WTC11 (cell line): Measurements from ENCODE around the gene ZSCAN9. TPM values are rescaled to one million over a fixed set of nuclear protein-coding genes. Genes with fewer than 3 reads are reported as not detected.
A peak's percentile ranks its signal among the peaks of the same experiment; 100 is the strongest.

ENCODE experiments used
- ATAC-seq: fragments of 200-7000 bp; cut with Tn5 transposase; 2 replicates; pipeline ENCODE4 v1.10.0; 2021; ENCODE audit warnings: mild to moderate bottlenecking, moderate library complexity
- CTCF ChIA-PET: fragments of 300-600 bp; sonication (Branson Sonifier 250); formaldehyde crosslinking; loops from one replicate; lab custom pipeline; 2021; ENCODE audit warnings: antibody characterized with exemption; lab: Charles Lee
- POLR2A ChIA-PET: fragments of 350-600 bp; sonication (Branson Sonifier 250); formaldehyde crosslinking; loops from one replicate; lab custom pipeline; 2021; ENCODE audit warnings: antibody characterized with exemption; lab: Charles Lee
- DNase-seq: peaks from one replicate; pipeline ENCODE4 v3.0.0; 2021; ENCODE audit warnings: low spot score
- H3K27ac Mint-ChIP-seq: 2 replicates; pipeline ENCODE4 v1.8.0; 2021; ENCODE audit warnings: mixed read lengths
- H3K27me3 Mint-ChIP-seq: 2 replicates; pipeline ENCODE4 v1.8.0; 2021; ENCODE audit warnings: low read depth, mild to moderate bottlenecking, moderate library complexity, mixed read lengths
- H3K36me3 Mint-ChIP-seq: 2 replicates; pipeline ENCODE4 v1.8.0; 2021; ENCODE audit warnings: mixed read lengths
- H3K4me1 Mint-ChIP-seq: 2 replicates; pipeline ENCODE4 v1.8.0; 2022; ENCODE audit warnings: mixed read lengths
- H3K4me3 Mint-ChIP-seq: 2 replicates; pipeline ENCODE4 v1.8.0; 2021; ENCODE audit warnings: mild to moderate bottlenecking, moderate library complexity, mixed read lengths
- H3K9me3 Mint-ChIP-seq: 2 replicates; pipeline ENCODE4 v1.8.0; 2021; ENCODE audit warnings: mixed read lengths
- ATF3 ChIP-seq: sonication (generic); formaldehyde crosslinking; conservative IDR thresholded peaks from 2 replicates; pipeline ENCODE4 v1.8.1; 2022; ENCODE audit warnings: mild to moderate bottlenecking, missing genetic modification reagents
- CDX4 ChIP-seq: fragments of 250-450 bp; sonication (Bioruptor Pico); IDR thresholded peaks from 2 replicates; pipeline ENCODE4 v1.9.0; 2021; ENCODE audit warnings: moderate library complexity, mild to moderate bottlenecking, inconsistent platforms, borderline replicate concordance
- E2F1 ChIP-seq: sonication (generic); formaldehyde crosslinking; IDR thresholded peaks from 2 replicates; pipeline ENCODE4 v1.8.0; 2022; ENCODE audit warnings: mild to moderate bottlenecking, missing genetic modification reagents
- FOXK1 ChIP-seq: sonication (generic); formaldehyde crosslinking; IDR thresholded peaks from 2 replicates; pipeline ENCODE4 v1.8.0; 2022; ENCODE audit warnings: mild to moderate bottlenecking, moderate library complexity, missing genetic modification reagents
- FOXP1 ChIP-seq: sonication (generic); formaldehyde crosslinking; IDR thresholded peaks from 2 replicates; pipeline ENCODE4 v1.8.0; 2022; ENCODE audit warnings: missing genetic modification reagents, mild to moderate bottlenecking, moderate library complexity, borderline replicate concordance
- GRHL2 ChIP-seq: fragments of 250-450 bp; sonication (Bioruptor Pico); IDR thresholded peaks from 2 replicates; pipeline ENCODE4 v1.8.0; 2022; ENCODE audit warnings: mild to moderate bottlenecking, moderate library complexity; ENCODE audit not compliant: insufficient replicate concordance, severe bottlenecking
- HMGA2 ChIP-seq: fragments of 250-450 bp; sonication (Bioruptor Pico); IDR thresholded peaks from 2 replicates; pipeline ENCODE4 v1.4.0; 2021; ENCODE audit warnings: mild to moderate bottlenecking, moderate library complexity
- JUN ChIP-seq: sonication (generic); formaldehyde crosslinking; IDR thresholded peaks from 2 replicates; pipeline ENCODE4 v1.8.0; 2023; ENCODE audit warnings: mild to moderate bottlenecking, missing genetic modification reagents
- KAT7 ChIP-seq: sonication (generic); formaldehyde crosslinking; IDR thresholded peaks from 2 replicates; pipeline ENCODE4 v1.8.1; 2023; ENCODE audit warnings: missing genetic modification reagents, mild to moderate bottlenecking, borderline replicate concordance
- MAX ChIP-seq: sonication (generic); formaldehyde crosslinking; IDR thresholded peaks from 2 replicates; pipeline ENCODE4 v1.8.0; 2022; ENCODE audit warnings: mild to moderate bottlenecking, missing genetic modification reagents
- MXD4 ChIP-seq: fragments of 250-450 bp; sonication (Bioruptor Pico); IDR thresholded peaks from 2 replicates; pipeline ENCODE4 v1.8.0; 2021; ENCODE audit warnings: mild to moderate bottlenecking, moderate library complexity, borderline replicate concordance
- NR2C2 ChIP-seq: sonication (generic); formaldehyde crosslinking; IDR thresholded peaks from 2 replicates; pipeline ENCODE4 v1.8.0; 2022; ENCODE audit warnings: mild to moderate bottlenecking, missing genetic modification reagents
- OVOL2 ChIP-seq: fragments of 250-450 bp; sonication (Bioruptor Pico); IDR thresholded peaks from 2 replicates; pipeline ENCODE4 v1.9.0; 2021; ENCODE audit warnings: mild to moderate bottlenecking, borderline replicate concordance
- PRRX2 ChIP-seq: fragments of 250-450 bp; sonication (Bioruptor Pico); IDR thresholded peaks from 2 replicates; pipeline ENCODE4 v1.8.0; 2021; ENCODE audit warnings: mild to moderate bottlenecking
- RELA ChIP-seq: sonication (generic); formaldehyde crosslinking; IDR thresholded peaks from 2 replicates; pipeline ENCODE4 v1.8.1; 2022; ENCODE audit warnings: missing genetic modification reagents, mild to moderate bottlenecking, borderline replicate concordance
- SMAD4 ChIP-seq: sonication (generic); formaldehyde crosslinking; IDR thresholded peaks from 2 replicates; pipeline ENCODE4 v1.8.0; 2022; ENCODE audit warnings: mild to moderate bottlenecking, missing genetic modification reagents
- SP1 ChIP-seq: sonication (generic); formaldehyde crosslinking; conservative IDR thresholded peaks from 2 replicates; pipeline ENCODE4 v1.8.1; 2022; ENCODE audit warnings: missing genetic modification reagents
- STAT6 ChIP-seq: sonication (generic); formaldehyde crosslinking; conservative IDR thresholded peaks from 2 replicates; pipeline ENCODE4 v1.8.1; 2023; ENCODE audit warnings: mild to moderate bottlenecking, low read depth, missing genetic modification reagents, moderate library complexity
- ZNF423 ChIP-seq: fragments of 250-450 bp; sonication (Bioruptor Pico); IDR thresholded peaks from 2 replicates; pipeline ENCODE4 v2.1.2; 2022; ENCODE audit warnings: mild to moderate bottlenecking, moderate library complexity
- ZNF512 ChIP-seq: sonication (generic); formaldehyde crosslinking; IDR thresholded peaks from 2 replicates; pipeline ENCODE4 v1.8.1; 2022; ENCODE audit warnings: missing genetic modification reagents, borderline replicate concordance
- total RNA-seq: library from RNA; stranded (reverse); gene quantifications from 3 replicates; pipeline ENCODE4 v1.2.3, GENCODE V29; 2021

The ZSCAN9 gene
- total RNA-seq, 1 experiment from 2014 or later, result 15.1 TPM

GRCh38 chr6:28206527-28206926 lies 18.5 kb upstream of the ZSCAN9 start:
- H3K27me3 Mint-ChIP-seq, result peaks cover 97% of the 10 kb centered on the region
- H3K9me3 Mint-ChIP-seq, result no peaks in the 10 kb centered on the region
- no peak overlapping the region for H3K27ac Mint-ChIP-seq
- TF ChIP-seq MAX (CRISPR knock-in tag) (no peak), E2F1 (CRISPR knock-in tag) (no peak), FOXK1 (CRISPR knock-in tag) (no peak), ZNF423 (CRISPR knock-in tag) (no peak), OVOL2 (CRISPR knock-in tag) (no peak), HMGA2 (CRISPR knock-in tag) (no peak), SMAD4 (CRISPR knock-in tag) (no peak), GRHL2 (CRISPR knock-in tag) (no peak), ZNF512 (CRISPR knock-in tag) (no peak), PRRX2 (CRISPR knock-in tag) (no peak), MXD4 (CRISPR knock-in tag) (no peak), STAT6 (CRISPR knock-in tag) (no peak), NR2C2 (CRISPR knock-in tag) (no peak), JUN (no peak), CDX4 (CRISPR knock-in tag) (no peak), SP1 (no peak)
- H3K36me3 Mint-ChIP-seq, result no peaks in the 10 kb centered on the region
- peaks cover 18% of the 10 kb centered on the region for H3K4me1 Mint-ChIP-seq
- no peak for ATAC-seq
- ChIA-PET POLR2A (no interaction called here), CTCF (interaction anchor here (1.6 kb wide), 1 partner anchor 149 kb away, joined by 7 read pairs; no protein-coding TSS in a partner anchor)
- DNase-seq, result no peak
- H3K4me3 Mint-ChIP-seq, result peak overlapping the region; percentile 92

GRCh38 chr6:28206928-28207509 lies 18.1 kb upstream of the ZSCAN9 start:
- no peaks in the 10 kb centered on the region for H3K36me3 Mint-ChIP-seq
- H3K4me3 Mint-ChIP-seq, result peak overlapping the region; percentile 92
- peak; percentile 40 for ATAC-seq
- TF ChIP-seq KAT7 (CRISPR knock-in tag) (no peak), FOXP1 (CRISPR knock-in tag) (no peak), RELA (no peak), STAT6 (CRISPR knock-in tag) (no peak), ATF3 (CRISPR knock-in tag) (no peak)
- ChIA-PET CTCF (interaction anchor here (1.4 to 1.6 kb wide), 2 partner anchors 149 to 176 kb away, joined by 5 to 7 read pairs; no protein-coding TSS in a partner anchor), POLR2A (interaction anchor here (1.0 to 1.1 kb wide), 2 partner anchors 102 to 369 kb away, joined by 3 read pairs; a partner anchor contains a TSS)
- peaks cover 21% of the 10 kb centered on the region for H3K4me1 Mint-ChIP-seq
- H3K9me3 Mint-ChIP-seq, result no peaks in the 10 kb centered on the region
- H3K27me3 Mint-ChIP-seq, result peaks cover 97% of the 10 kb centered on the region
- no peak for DNase-seq
- H3K27ac Mint-ChIP-seq, result no peak overlapping the region
